Endodermal cell (in vitro differentiated cells): Measurements from ENCODE around the gene PTGDR2. TPM values are rescaled to one million over a fixed set of nuclear protein-coding genes. Genes with fewer than 3 reads are reported as not detected.

Experiments used
- DNase-seq: peaks from one replicate; pipeline ENCODE4 v3.0.0-alpha.2; 2017
- H3K27ac ChIP-seq: 2 replicates; pipeline ENCODE4 v1.5.1; 2013; ENCODE audit warnings: mild to moderate bottlenecking, low read depth, low read length, moderate library complexity
- H3K27me3 ChIP-seq: 2 replicates; pipeline ENCODE4 v1.6.1; 2013; ENCODE audit warnings: mild to moderate bottlenecking, low read length, moderate library complexity; ENCODE audit not compliant: insufficient read depth, control insufficient read depth, poor library complexity, severe bottlenecking
- H3K36me3 ChIP-seq: 2 replicates; pipeline ENCODE4 v1.7.0; 2013; ENCODE audit warnings: mild to moderate bottlenecking, low read length, moderate library complexity; ENCODE audit not compliant: control insufficient read depth, insufficient read depth
- H3K4me1 ChIP-seq: one replicate; pipeline ENCODE4 v1.7.0; 2013; ENCODE audit warnings: low read length; ENCODE audit not compliant: control insufficient read depth, insufficient read depth
- H3K4me3 ChIP-seq: 2 replicates; pipeline ENCODE4 v1.5.1; 2013; ENCODE audit warnings: mild to moderate bottlenecking, low read length, moderate library complexity
- H3K9ac ChIP-seq: 2 replicates; pipeline ENCODE4 v1.6.1; 2013; ENCODE audit warnings: mild to moderate bottlenecking, low read length, moderate library complexity; ENCODE audit not compliant: poor library complexity, severe bottlenecking; ENCODE audit errors: extremely low read depth
- H3K9me3 ChIP-seq: 2 replicates; pipeline ENCODE4 v1.6.1; 2013; ENCODE audit warnings: mild to moderate bottlenecking, low read length, moderate library complexity; ENCODE audit not compliant: control insufficient read depth
- H3K27ac Mint-ChIP-seq: 2 replicates; pipeline ENCODE4 v1.8.0; 2020; ENCODE audit warnings: mixed read lengths
- H3K27me3 Mint-ChIP-seq: 2 replicates; pipeline ENCODE4 v1.8.0; 2021; ENCODE audit warnings: mild to moderate bottlenecking, mixed read lengths; ENCODE audit not compliant: insufficient read depth
- H3K36me3 Mint-ChIP-seq: 2 replicates; pipeline ENCODE4 v1.8.0; 2020; ENCODE audit warnings: low read depth, mixed read lengths
- H3K4me1 Mint-ChIP-seq: 2 replicates; pipeline ENCODE4 v1.8.0; 2020; ENCODE audit warnings: mixed read lengths
- H3K4me3 Mint-ChIP-seq: 2 replicates; pipeline ENCODE4 v1.8.0; 2020; ENCODE audit warnings: mild to moderate bottlenecking, moderate library complexity, mixed read lengths
- H3K9me3 Mint-ChIP-seq: 2 replicates; pipeline ENCODE4 v1.8.0; 2020; ENCODE audit warnings: mild to moderate bottlenecking, mixed read lengths
- CTCF ChIP-seq: fragments of 200-600 bp; sonication (generic); conservative IDR thresholded peaks from 2 replicates; pipeline ENCODE4 v1.5.0; 2021; ENCODE audit warnings: antibody characterized with exemption, mild to moderate bottlenecking
- WGBS, 2 experiments: methylation state at CpG; one replicate each; pipeline versions ENCODE4 v1.1.5 to v1.1.7; 2013; ENCODE audit warnings: missing lambda C conversion rate in 2 of 2, mixed read lengths in 1 of 2; ENCODE audit not compliant: insufficient coverage in 1 of 2, insufficient read length in 1 of 2; 5-methylcytosine and 5-hydroxymethylcytosine counted together
- total RNA-seq, 2 donors: library from RNA; stranded (reverse); fragmentation: NEBNext Ultra II Directional in 1 of 2; extraction: Animal tissue kit (Norgen Biotek cat#: 25700) in 1 of 2; gene quantifications; 2 replicates in 1 of 2; 3 replicates in 1 of 2; pipeline ENCODE4 v1.2.1, GENCODE V29; 2021

The PTGDR2 gene
- total RNA-seq, 2 donors from 2014 or later: 0.15 TPM; not detected in 1

- Mint-ChIP-seq H3K4me3 (no peak overlapping the region), H3K27ac (no peak overlapping the region), H3K27me3 (peaks cover 36% of the 10 kb centered on the region), H3K36me3 (no peaks in the 10 kb centered on the region), H3K9me3 (no peaks in the 10 kb centered on the region), H3K4me1 (no peaks in the 10 kb centered on the region)
- peak; percentile 91 for DNase-seq
- peak; percentile 97 for TF ChIP-seq CTCF
- Histone ChIP-seq H3K9ac (no peak overlapping the region), H3K36me3 (no peaks in the 10 kb centered on the region), H3K9me3 (no peaks in the 10 kb centered on the region), H3K4me1 (no peaks in the 10 kb centered on the region), H3K27ac (no peak overlapping the region), H3K4me3 (no peak overlapping the region), H3K27me3 (peaks cover 34% of the 10 kb centered on the region)
- 22 to 24% methylated on average over 8 of the region's 8 CpGs for WGBS, 2 experiments
Measured at GRCh38 chr11:60831143-60831500, 24.6 kb downstream of the PTGDR2 start.

GRCh38 chr11:60830478-60831142 lies 25.1 kb downstream of the PTGDR2 start:
- Histone ChIP-seq H3K4me1 (no peaks in the 10 kb centered on the region), H3K36me3 (no peaks in the 10 kb centered on the region), H3K9me3 (no peaks in the 10 kb centered on the region), H3K27ac (no peak overlapping the region), H3K4me3 (no peak overlapping the region), H3K9ac (no peak overlapping the region), H3K27me3 (peaks cover 34% of the 10 kb centered on the region)
- Mint-ChIP-seq H3K27ac (no peak overlapping the region), H3K4me1 (no peaks in the 10 kb centered on the region), H3K36me3 (no peaks in the 10 kb centered on the region), H3K4me3 (no peak overlapping the region), H3K27me3 (peaks cover 31% of the 10 kb centered on the region), H3K9me3 (no peaks in the 10 kb centered on the region)
- WGBS, 2 experiments: 56 to 58% methylated on average over 9 to 10 of the region's 10 CpGs
- DNase-seq: no peak
- no peak for TF ChIP-seq CTCF

GRCh38 chr11:60825790-60826189 lies 30.0 kb downstream of the PTGDR2 start:
- no peak overlapping the region for H3K27ac ChIP-seq
- no peak overlapping the region for H3K27ac Mint-ChIP-seq
- no peaks in the 10 kb centered on the region for H3K27me3 Mint-ChIP-seq
- H3K36me3 ChIP-seq: no peaks in the 10 kb centered on the region
- H3K9me3 ChIP-seq: no peaks in the 10 kb centered on the region
- H3K4me3 Mint-ChIP-seq: no peak overlapping the region
- no peaks in the 10 kb centered on the region for H3K4me1 Mint-ChIP-seq
- no peaks in the 10 kb centered on the region for H3K27me3 ChIP-seq
- H3K9ac ChIP-seq: no peak overlapping the region
- no peak overlapping the region for H3K4me3 ChIP-seq
- H3K36me3 Mint-ChIP-seq: no peaks in the 10 kb centered on the region
- no peak for DNase-seq
- H3K9me3 Mint-ChIP-seq: no peaks in the 10 kb centered on the region
- TF ChIP-seq CTCF: no peak
- H3K4me1 ChIP-seq: no peaks in the 10 kb centered on the region
- 77 to 87% methylated on average over 5 to 6 of the region's 6 CpGs for WGBS, 2 experiments
